HG03025 (cell line): ENCODE results near the gene KCNH3.
"Not testable (repeated sequence)": the region's sequence is repeated elsewhere in the genome, so short reads cannot be mapped to it uniquely, and the experiment has no call there.

Experiments used
- ATAC-seq: cut with Tn5 transposase; IDR thresholded peaks from one replicate; pipeline ENCODE4 v1.9.1; 2021; ENCODE audit warnings: mild to moderate bottlenecking, moderate library complexity; ENCODE audit not compliant: unreplicated experiment, low FRiP score

The KCNH3 gene

GRCh38 chr12:49527361-49528130, 11.3 kb upstream of the KCNH3 start:
- ATAC-seq: no peak

DNA sequence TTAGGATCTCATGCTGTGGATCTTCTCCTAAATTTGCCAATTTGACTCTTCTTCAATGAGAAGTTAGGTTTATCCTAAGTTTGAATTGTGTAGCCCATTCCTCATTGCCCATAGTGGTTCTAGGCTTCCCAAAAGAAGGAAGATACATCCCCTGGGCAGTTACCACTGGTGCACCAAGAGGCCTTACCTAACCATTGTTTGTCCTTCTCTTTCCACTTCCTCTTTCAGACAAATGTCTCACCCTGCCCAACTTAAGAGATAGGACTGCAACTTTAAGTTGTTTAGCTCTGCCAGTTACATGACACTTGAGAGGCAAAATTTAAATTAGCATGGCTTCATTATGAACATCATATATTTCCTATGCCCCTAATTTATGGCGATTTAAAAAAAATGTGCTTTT, 9.4 kb upstream of the KCNH3 start:
- ATAC-seq: no peak

DNA sequence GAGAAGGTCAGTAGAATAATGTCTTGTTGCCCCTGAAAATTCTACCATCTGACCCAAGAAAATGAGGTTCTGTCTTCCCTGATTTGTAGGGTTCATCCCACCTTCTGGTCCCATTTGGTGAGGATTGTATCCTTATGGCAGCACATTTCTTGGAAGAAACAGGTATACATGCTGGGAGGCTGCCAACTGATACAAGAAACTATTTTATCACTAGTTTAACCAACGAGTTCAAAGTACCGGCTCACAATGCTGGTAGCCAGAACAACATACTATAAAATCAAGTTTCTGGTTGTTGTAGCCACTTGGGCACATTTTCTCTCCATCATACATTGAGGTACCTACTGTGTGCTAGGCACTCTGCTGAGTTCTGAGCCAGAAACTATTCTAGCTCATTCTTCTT, 7.1 kb upstream of the KCNH3 start:
- no peak for ATAC-seq

- ATAC-seq: no peak
Measured at GRCh38 chr12:49533331-49533730, 5.5 kb upstream of the KCNH3 start.

GRCh38 chr12:49534122-49534521, 4.7 kb upstream of the KCNH3 start:
- not testable (repeated sequence) for ATAC-seq

DNA sequence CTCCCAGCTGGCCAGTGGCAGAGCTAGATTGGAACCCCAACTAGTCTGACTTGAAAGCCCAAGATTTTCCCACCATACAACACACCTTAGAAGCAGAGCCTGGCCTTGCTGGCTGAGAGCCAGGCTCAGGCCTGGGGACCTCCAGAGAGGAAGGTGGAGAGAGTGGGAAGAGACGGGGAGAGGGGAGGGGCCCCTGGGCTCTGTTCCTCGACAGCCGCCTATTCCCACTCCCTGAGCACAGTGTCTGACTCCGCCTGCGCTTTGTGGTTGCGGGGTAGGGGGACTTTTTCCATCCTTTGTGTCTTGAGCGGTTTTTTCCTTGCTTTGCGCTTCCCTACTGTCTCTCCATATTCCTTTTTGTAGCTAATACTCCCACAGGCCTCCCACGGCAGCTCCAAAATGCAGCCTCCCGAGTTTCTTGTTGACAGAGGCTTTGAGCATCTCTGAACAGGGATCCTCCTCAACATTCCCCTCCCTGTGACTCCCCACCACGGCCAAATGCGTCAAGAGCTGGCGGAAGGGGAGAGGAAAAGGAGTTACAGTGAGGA, 4.0 kb upstream of the KCNH3 start:
- no peak for ATAC-seq

- ATAC-seq: no peak
Measured at GRCh38 chr12:49535921-49536525, 2.8 kb upstream of the KCNH3 start.

DNA sequence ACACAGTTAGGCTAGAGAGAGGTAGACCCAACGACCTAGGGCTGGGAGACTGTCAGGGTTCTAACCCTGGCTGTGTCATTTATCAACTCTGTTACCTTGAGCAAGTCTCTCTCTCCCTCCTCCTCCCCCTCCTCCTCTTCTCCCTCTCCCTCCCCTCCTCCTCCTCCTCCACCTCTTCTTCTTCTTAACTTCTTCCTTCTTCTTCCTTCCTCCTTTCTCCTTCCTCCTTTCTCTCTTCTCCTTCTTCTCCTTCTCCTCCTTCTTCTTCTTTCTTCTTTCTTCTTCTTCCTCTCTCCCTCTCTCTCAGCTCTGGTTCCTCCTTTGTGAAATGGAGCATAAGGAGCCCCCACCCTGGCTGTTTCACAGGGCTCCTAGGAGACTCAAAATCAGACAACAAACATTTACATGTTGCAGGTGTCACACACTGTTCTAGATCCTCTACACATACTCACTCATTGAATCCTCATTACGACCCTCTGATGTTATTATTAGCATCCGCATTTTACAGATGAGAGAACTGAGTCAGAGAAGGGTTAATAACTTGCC, 2.2 kb upstream of the KCNH3 start:
- ATAC-seq: no peak

DNA sequence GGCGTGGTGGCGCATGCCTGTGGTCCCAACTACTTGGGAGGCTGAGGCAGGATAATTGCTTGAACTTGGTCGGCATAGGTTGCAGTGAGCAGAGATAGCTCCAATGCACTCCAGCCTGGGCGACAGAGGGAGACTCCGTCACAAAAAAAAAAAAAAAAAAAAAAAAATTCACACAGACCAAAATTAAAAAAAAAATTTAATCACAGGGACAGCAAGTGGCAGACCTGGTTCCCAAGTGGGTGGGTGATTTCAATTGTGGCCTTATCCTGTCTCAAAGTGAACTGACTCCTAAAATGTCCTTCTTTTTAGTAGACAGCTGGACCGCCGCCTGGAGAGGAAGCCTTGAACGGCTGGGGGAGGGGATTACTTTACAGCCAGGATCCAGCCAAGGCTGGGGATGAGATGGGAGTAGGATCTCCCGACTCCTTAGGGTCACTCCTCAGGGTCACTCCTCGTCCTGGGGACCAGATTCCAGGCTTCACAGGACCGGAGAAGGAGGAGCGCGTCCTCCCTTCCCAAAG, 1.5 kb upstream of the KCNH3 start:
- ATAC-seq: no peak

GRCh38 chr12:49537752-49538509, 899 bp upstream of the KCNH3 start:
- no peak for ATAC-seq

DNA sequence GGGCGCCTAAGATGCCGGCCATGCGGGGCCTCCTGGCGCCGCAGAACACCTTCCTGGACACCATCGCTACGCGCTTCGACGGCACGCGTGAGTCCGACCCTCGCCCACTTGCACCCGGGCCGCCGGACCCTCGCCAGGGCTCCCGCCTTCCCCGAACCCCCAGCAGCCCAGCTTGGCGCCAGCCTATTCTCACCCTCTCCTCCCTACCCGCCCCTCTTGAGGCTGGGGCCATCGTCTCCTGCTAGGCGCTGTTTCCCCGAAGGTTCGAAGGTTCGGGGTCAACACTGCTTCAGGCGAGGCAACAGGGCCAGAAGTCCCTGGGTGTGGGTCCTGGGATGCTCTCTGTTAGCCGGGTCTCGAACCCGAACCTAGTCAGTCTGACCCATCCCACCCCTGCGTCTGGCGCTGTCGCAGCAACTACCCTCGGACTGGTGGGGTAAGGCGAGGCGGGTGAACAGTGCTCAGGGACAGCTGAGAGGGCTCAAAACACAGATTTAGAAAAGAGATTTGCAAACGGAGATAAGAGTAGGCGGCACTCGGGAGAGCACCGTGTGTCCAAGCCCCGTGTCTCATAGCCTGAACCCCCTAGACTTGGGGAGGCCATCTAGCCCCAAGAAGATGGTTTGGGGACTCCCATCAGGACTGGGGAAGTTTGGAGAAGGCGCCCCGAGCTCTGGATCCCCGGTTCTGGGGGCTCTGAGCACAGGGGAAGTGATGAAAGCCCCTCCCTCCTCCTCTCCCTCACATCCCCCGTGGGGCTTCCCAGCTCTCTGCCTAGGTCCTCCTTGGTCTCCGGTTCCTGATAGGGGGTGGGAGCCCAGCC, 787 bp downstream of the KCNH3 start:
- ATAC-seq: no peak

GRCh38 chr12:49540229-49541139, 1.7 kb downstream of the KCNH3 start:
- no peak for ATAC-seq

DNA sequence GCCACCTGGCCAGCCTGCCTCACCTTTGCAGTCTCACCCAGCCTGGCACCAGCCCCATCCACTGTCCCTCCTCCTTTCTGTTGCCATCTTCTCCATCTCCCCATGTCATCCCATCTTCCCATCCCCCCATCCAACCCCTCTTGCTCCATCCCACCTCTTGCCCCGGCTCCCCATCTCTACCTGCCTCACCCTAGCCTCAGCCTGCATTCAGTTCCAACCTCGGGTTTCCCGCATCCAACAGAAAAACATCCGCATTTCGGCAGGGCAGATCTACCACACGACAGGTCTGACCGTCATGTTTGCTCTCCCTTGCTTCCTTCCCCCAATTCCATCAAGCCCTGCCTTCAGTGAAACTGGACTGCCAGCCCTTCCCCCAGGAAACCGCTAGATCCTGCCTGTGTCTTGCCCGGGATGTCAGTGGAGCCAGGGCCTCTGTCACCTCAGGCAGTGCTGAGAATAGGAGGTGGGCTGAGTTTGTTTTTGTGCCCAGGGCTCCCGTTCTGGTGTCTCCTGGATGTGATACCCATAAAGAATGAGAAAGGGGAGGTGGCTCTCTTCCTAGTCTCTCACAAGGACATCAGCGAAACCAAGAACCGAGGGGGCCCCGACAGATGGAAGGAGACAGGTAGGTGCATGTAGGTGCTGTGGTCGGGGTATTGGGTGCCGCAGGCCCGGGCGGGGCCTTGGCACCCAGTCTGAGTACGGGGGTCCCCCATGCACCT, 2.5 kb downstream of the KCNH3 start:
- no peak for ATAC-seq

DNA sequence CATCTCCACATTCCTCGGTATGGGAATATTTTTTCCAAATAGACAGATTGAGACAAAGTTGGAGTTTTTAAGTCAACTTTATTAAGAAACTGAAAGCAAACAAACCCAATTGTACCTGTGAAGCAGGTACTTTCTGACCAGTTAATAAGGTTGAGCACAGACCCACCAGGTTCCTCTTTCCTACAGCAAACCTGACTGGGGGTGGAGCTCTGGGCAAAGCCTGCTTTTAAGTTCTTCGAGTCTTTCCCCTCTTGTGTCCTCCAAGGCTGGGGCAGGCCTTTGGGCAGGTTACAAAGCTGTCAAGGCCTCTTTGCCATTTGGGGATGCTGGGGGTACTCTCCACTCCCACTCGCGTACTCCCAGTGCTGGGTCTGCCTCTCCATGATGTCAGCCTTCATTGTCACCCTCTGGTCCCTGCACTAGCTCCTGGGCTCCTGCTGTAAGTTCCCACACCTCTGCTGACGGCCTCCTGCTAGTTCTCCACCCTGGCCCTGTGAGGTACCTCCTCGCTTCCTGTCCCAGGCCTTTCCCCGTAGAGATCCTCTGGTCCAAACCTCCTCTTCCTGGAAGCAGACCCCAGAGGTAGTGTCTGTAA, 3.2 kb downstream of the KCNH3 start:
- ATAC-seq: no peak

DNA sequence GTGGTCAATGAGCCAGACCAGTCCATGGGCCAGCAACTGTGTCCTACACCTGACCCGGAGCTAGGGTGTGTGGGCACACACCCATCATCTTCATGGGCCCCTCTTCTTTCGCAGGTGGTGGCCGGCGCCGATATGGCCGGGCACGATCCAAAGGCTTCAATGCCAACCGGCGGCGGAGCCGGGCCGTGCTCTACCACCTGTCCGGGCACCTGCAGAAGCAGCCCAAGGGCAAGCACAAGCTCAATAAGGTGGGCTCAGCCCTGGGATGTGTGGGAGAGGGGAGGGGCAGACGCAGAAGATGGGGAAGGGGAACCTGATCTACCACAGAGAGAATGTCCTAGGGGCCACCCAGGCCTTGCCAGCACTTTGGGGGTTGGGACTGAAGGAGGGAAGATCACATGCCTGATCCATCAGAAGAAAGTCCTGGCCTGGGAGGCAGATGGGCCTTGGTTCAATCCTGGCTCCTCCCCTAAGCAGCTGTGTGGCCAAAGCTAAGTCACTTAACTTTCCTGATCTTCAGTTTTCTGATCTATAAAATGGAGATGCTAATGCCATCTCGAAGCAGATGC, 3.8 kb downstream of the KCNH3 start:
- no peak for ATAC-seq

GRCh38 chr12:49543221-49543913, 4.5 kb downstream of the KCNH3 start:
- ATAC-seq: no peak
